Stimulated activated CD8-positive, alpha-beta memory T cell treated with anti-CD3 and anti-CD28 coated beads, Interleukin-15, amount 100 ng/mL, for 1 hour (primary cell): ENCODE results near the gene CLPSL1.

Experiments used
- DNase-seq: peaks from one replicate; pipeline ENCODE4 v3.0.0-alpha.2; 2020; ENCODE audit warnings: low read depth

The CLPSL1 gene

DNA sequence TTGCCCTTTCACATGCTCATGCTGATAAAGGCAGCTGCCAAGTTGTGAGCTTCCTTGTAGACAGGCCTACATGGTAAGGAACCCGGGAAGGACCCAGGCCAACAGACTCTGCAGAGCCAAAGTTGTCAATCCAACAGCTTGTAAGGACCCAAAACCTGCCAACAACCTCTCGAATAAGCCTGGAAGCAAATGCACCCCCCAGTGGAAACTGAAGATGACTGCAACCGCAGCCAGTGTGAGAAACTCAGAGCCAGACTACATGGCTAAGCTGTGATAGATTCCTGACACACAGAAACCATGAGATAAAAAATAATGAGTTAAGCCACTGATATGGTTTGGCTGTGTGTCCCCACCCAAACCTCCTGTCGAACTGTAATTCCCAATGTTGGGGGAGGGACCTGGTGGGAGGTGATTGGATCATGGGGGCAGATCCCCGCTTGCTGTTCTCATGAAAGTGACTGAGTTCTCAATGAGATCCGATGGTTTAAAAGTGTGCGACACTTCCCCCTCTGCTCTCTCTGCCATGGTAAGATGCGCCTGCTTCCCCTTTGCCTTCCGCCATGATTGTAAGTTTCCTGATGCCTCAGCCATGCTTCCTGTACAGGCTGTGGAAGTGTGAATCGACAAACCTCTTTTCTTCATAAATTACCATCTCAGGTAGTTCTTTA, 23.2 kb upstream of the CLPSL1 start:
- no peak for DNase-seq

DNA sequence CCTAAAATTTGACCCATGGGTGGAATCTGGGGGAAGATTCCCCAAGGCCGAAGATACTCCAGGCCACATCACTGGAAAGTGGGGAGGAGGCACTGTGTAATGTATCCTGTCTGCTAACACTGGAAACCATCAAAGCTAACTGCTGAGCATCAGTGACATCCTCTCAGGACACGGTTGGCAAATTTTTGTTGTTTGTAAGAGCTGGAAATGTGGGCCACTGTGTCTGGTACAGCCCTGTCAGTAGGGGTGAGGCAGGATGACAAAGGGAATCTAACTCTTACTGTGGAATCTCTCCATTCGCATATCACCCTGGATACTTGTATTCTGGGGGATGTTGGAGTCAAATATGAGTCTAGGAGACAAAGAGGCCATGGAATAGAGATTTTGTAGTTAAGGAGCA, 21.4 kb upstream of the CLPSL1 start:
- DNase-seq, result no peak

DNA sequence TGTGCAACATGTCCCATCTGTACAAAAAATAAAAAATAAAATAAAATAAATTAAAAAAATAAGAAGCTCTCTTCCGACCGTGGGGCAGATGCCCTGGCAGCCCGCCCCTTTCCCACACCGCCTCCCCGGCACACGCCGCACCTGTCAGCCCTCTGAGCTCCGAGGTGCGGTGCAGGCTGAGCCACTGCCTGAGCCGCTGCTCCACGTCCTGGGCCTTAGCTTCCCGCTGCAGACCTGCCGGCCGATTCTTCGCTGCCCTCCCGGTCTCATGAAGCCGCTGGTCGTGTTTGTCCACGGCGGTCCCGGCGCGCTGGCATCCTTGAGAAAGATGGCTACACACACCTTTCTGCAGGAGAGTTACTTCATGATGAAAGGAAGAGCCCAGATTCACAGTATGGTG, 15.1 kb upstream of the CLPSL1 start:
- DNase-seq, result no peak

DNA sequence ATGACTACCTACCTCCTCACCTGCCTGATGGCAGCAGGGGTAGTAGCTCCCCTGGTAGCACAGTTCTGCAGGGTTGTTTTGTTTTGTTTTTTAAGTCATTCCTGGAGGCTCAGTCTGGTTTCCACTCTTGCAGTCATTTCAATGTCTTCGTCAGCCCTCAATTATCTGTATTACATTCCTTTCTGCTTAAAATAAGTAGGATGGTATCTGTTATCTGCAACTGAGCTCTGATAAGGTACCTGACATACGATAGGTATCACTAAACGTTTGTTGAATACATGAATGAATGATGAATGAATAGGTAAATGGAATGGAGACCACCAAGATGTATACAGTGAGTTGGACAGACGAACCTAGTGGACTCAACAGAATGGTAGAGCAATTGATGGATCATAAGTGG, 11.6 kb upstream of the CLPSL1 start:
- DNase-seq, result no peak

DNA sequence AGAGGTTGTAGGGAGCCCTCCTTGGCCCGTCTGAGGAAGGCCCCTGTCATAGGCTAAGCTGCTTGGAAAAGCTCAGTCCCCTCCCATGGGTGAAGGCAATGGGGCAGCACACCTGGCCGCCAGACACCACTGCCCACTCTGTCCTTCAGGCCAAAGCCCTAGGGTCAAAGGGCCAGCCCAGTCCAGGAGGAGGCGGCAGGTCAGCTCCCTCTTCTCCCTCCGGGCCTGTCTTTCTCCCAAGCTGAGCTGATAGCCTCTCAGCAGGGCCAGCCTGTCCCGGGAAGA, 9.5 kb upstream of the CLPSL1 start:
- DNase-seq, result no peak

DNA sequence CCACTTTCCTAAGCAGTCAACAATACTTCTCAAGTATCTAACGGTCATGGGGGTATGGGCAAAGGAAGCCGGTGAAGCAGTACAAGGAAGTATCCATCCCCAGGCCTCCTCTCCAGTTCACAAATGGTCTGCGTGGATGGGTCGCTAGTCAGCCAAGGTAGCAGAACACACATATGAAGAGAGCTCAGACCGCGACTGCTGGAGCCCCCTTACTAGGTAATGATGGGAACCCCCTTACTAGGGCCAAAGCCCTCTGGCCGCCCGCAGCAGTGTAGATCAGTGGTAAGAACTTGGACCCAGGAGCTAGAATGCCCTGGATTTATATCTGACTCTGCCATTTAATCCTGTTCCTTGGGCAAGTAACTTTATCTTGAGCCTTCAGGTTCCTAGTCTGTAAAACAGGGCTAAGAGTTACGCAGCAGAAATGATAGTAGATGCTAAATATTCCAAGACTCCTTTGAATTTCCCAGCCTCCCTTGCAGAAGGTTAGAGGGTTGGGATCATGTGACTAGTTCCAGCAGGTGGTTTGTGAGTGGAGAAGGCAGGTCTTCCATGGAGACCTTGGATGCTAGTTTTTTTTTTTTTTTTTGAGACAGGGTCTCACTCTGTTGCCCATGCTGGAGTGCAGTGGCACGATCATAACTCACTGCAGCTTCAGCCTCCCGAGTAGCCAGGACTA, 6.6 kb upstream of the CLPSL1 start:
- DNase-seq, result no peak

DNA sequence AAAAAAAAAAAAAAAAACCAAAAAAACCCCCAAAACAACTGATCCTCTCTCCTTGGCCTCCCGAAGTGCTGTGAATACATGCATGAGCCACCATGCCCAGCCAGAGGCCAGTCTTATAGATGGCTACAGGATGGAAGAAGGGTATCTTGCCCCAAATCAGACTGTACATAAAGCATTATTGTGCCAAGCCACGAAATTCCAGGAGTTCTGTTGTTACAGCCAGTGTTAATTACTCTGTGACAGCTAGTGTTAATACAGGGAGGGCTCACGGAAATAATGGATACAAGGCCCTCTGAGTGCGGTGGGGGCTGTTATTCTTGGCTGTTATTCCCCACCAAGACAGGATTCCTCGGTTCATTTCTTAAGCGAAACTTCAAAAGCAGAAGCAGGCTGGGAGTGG, 5.8 kb upstream of the CLPSL1 start:
- DNase-seq, result no peak

DNA sequence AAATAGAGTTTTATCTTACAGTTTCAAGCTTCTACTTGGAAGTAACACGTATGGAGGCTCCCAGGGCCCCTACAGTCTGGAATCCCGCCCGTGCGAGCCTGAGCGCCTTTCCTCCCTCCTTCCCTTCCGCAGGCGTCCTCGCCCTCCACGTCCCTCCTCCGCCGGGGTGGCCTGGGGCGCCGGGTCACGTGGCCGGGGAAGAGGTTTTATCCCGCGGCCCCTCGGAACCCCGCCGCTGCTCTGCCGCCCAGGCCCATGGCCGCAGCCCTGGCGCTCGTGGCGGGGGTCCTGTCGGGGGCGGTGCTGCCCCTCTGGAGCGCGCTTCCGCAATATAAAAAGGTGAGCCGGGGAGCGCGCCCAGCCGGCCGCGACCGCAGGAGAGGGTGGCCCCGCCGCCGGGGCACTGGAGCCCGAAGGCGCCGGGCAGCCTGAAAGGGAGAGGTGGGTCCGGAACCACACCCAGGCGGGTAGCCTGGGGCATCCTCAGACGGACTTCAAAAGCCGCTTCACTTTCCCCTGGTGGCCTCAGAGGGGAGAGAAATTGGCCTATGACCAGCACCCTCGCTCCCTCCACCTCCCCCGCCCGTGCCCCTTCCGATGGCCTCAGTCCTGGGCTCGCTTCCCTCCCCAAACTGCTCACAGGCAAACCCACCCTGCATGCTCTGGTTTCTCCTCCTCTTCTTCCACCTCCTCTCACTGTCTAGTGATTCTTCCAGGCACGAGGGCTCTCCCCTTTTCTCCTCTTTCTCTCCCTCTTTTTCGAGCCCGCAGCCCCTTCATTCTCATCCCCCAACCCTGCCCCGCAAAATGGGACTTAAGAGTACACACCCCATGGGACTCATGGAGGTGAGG, 4.2 kb upstream of the CLPSL1 start, which contains the start of gene CLPSL2:
CLPSL2 (plus strand) TSS at position 235 of the 852 bp plus-strand sequence; CDS start at position 256, 21 bp downstream.
- no peak for DNase-seq

DNA sequence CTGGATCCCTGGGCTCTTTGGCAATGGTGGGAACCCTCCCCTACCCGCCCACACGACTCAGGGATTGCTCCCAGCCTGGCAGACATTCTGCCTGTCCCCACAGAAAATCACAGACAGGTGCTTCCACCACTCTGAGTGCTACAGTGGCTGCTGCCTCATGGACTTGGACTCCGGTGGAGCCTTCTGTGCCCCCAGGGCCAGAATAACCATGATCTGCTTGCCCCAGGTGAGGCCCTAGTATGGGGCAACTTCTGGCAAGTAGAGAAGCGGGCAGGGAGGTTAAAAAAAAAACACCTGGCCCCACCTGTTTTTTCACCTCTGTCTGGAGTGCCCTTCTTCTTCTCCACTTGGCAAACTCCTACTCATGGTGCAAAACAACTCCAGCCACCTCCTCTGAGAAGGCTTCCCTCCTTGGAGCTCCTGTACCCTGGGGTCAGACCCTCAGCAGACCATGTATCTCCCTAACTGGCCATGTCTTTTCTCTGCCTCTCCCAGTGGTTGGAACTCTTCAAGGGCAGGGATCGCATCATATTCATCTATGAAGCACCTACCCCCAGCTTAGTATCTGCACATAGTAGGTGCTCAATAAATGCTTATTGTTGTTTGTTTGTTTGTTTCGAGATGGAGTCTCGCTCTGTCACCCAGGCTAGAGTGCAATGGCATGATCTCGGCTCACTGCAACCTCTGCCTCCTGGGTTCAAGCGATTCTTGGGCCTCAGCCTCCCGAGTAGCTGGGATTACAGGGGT, 3.3 kb upstream of the CLPSL1 start:
- no peak for DNase-seq

DNA sequence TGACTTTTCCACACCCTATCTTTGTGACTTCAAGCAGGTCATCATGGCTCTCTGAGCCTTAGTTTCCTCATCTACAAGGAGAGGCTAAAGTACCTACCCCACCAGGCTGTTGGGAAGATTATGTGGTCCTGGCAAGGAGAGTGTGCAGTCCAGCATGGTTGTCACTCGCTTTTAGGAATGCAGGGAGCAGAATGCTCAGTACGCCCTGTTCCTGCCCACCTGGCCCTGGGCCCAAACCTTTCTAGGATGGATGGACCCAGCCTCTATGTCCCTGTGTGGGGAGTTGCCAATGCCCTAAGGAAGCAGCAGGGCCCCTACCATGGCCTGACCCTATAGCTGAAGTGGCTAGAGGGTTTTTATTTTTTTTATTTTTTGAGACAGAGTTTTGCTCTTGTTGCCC, 2.4 kb upstream of the CLPSL1 start:
- no peak for DNase-seq

DNA sequence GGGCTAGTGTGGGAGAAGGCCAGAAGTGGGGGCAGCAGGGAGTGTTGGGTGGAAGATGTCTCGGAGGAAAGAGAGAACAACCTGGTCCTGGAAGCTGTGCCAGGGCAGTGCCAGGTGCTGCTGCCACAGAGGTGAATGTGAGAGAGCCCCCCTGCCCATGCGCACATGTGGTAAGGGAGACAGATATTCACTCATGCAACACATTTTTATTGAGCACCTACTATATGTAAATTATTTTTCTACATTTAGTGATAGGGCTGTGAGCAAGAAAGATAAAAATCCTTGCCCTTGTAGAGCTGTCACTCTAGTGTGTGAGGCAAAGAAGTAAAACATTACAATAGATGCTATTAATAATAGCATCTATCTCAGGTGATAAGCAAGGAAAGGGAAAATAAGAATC, 471 bp downstream of the CLPSL1 start:
- DNase-seq, result no peak

DNA sequence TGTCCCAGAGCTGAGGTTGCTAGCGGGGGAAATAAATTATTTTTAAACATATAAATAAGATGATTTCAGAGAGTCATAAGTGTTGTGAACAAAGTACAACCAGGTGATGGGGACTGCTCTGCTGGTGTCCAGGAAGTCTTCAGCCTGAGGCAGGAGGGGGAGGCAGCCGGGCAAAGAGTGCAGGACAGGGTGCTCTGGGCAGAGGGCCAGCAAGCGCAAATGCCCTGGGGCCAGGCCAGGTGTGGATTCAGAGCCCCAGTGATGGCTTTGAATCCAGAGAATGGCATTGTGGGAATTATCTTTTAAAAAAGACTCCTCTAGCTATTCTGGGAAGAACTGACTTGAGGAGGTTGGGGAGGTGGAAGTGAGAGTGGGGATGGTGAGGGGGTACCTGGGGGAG, 1.6 kb downstream of the CLPSL1 start:
- no peak for DNase-seq

DNA sequence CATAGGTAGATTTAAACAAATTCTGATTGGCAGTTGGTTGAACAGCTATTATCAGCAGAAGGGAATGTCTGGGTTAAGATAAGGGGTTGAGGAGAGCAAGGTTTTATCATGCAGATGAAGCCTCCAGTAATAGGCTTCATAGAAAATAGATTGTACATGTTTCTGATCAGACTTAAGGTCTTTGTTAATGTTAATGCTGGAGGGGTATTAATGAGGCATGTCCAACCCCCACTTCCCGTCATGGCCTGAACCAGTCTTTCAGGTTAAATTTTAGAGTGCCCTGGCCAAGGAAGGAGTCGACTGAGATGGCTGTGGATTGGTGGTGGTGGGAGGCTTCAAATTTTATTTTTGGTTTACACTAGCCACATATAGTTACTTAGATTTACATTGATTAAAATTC, 3.4 kb downstream of the CLPSL1 start:
- no peak for DNase-seq

DNA sequence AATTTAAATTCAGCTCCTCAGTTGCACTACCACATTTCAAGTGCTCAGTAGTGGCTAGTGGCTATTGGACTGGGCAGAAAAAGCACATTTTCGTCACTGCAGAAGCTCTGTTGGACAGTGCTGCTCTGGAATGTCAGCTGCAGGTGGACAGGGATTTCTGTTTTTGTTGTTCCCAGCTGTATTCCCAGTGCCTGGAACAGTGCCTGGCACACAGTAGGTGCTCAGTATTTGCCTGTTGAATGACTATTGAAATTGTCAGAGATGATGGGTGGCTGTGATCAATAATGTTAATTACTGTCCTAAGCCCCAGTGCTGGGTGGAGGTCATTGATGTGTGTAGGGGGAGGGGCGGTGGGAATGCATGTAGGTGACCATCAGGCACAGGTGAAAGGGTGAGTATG, 5.5 kb downstream of the CLPSL1 start:
- DNase-seq, result no peak

DNA sequence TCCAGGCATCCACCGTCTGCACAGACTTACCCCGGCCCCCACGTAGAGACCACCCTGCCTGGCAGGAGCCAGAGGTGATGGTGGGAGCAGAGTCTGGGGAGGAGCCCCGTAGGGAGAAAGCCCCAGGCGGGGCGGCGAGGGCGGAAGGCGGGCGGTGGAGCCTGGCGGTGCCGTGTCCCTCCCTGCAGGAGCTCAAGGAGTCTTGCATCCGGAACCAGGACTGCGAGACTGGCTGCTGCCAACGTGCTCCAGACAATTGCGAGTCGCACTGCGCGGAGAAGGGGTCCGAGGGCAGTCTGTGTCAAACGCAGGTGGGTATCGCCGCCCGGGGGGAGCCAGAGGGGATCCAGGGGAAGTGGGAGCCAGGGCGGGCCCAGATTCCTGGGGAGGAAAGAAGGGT, 6.0 kb downstream of the CLPSL1 start:
- DNase-seq, result no peak

DNA sequence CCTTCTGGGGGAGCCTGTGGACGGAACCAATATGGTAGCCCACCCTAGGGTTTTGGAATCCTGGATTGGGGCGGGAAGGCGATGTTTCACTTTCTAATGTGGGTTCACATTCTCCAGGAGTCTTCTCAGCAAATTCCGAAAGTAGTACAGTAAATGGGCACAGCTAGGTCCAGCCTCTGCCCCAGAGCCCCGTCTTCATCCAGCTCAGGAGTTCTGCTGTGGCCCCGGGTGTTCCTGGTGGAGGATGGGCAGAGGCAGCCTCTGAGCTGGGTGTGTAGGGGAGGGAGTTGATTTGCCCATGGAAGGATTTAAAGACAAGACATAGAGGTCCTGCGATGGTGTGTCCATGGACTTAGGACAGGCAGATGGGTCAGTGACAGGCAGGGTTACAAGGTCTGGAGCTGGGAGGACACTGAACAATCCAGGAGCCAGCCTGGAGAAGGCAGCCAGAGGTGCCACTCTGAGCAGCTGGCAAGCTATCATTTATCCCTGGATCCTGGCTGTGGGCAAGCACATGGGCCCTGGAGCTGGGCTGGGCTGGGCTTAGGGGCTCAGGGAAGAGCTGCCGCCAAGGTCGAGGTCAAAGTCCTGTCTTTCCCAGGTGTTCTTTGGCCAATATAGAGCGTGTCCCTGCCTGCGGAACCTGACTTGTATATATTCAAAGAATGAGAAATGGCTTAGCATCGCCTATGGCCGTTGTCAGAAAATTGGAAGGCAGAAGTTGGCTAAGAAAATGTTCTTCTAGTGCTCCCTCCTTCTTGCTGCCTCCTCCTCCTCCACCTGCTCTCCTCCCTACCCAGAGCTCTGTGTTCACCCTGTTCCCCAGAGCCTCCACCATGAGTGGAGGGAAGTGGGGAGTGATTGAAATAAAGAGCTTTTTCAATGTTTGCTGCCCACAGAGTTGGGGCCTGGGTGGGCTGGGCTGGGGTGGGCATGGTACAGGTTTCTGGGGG, 6.7 kb downstream of the CLPSL1 start:
- no peak for DNase-seq

DNA sequence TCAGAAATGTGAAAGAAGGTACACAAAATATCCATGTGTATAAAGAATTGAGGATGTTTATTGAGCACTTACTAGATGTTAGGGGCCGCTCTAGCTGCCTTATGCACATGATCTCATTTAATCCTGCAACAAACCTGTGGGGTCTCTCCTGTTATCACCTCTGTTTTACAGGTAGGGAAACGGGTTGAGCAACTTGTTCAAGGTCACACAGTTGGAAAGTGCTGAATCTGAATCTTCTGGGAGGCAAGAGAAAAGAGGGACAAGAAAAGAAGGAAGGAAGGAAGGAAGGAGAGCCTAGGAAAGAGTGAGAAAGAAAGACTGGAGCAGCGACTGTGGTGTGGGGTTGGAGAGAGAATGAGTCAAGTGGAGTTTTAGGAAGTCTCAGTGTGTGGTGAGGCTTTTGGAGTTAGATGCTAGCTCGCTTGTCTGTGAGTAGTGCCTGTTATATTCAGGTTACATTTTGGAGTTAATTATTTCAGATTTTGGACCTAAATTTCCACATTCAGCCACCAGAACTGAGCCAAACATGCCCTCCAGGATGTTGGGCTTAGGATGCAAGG, 7.7 kb downstream of the CLPSL1 start:
- no peak for DNase-seq

DNA sequence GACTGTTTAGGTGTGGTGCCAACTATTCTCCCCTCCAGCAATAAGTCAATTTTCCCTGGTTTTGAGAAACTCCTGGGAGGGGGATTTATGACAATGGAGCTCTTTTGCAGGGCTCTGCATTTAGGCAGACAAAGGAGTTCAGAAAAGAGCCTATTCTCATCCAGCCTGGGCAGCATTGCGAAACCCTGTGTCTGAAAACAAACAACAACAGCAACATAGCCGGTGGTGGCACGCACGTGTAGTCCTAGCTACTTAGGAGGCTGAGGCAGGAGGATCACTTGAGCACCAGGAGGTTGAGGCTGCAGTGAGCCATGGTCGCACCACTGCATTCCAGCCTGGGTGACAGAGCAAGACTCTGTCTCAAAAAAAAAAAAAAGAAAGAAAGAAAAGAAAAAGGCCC, 9.9 kb downstream of the CLPSL1 start:
- no peak for DNase-seq

DNA sequence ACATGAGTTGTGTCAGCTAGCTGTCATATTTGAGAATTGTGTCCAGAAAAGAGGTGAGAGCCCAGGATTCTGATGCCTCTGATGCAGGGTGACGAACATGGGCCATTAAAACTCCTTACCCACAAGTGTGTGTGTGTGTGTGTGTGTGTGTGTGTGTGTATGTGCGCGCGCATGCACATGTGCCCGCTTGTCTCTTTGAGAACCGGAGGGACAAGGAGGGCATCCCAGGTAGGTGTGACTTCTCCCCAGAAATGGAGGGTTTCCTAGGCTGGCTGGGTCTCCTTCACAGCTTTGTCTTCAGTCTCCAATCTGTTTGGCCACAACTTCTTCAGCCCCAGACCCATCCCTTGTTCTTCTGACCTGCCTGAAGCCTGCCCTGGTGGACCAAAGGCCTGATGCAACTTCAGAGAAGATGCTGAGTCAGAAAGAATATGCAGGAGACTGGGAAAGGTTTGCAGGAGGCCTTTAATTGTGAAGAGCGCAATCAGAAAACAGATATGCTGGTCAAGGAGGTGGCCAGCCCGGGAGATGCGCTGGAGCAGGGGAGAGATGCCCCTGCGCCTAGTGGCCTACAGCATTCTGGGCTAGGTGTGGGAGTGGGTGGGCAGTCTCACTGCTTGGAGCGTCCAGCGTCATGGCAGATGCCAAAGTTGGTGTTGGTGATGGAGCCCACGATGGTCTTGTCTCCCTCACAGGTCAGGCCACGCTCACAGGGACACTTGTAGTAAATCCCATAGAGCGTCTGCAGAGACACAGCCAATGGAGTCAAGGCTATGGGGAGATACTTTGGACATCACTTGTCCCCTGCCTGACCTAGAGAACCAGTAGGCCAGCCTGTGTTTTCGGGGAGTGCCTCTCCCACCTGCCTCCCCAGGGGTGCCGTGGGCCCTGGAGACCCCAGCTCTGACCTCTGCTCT, 14.0 kb downstream of the CLPSL1 start:
- no peak for DNase-seq

DNA sequence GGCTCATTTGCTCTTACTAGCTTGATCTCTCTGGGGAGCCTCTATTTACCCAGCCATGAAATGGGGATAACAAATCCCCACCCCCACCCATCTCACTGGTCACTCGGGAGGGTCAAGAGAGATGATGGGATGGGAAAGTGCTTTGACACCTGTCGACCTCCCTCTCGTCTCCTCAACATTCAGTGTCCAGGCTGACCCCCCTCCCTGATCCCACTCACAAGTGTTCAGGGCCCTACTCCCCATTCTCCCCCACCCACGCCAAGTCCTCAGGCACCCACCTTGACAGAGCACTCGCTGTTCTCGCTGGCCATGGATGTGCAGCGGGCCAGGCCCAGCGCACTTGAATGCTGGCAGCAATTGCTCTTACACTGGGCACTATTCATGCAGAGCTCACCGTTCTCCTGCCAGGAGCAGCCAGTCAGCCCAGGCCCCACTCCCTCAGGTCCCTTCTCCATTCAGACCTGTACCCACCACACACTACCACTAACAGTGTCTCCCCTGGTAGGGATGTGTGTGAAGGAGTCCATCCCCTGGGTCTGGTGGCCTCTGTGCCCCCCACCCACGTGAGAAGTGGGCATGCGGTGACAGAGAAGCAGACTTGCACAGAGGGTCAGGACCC, 14.7 kb downstream of the CLPSL1 start:
- DNase-seq, result no peak
